GM19452 (cell line): ENCODE data around the gene PTGES.

Source experiments
- ATAC-seq: cut with Tn5 transposase; IDR thresholded peaks from one replicate; pipeline ENCODE4 v1.9.1; 2021; ENCODE audit not compliant: unreplicated experiment

The PTGES gene

GRCh38 chr9:129720865-129721545 is 31.8 kb downstream of the PTGES start:
- ATAC-seq: no peak

GRCh38 chr9:129720181-129720864 is 32.5 kb downstream of the PTGES start:
- no peak for ATAC-seq

GRCh38 chr9:129719135-129719534 is 33.7 kb downstream of the PTGES start:
- no peak for ATAC-seq

GRCh38 chr9:129718647-129719046 is 34.2 kb downstream of the PTGES start:
- ATAC-seq: no peak

- ATAC-seq: no peak
Observed at GRCh38 chr9:129717991-129718390, 34.9 kb downstream of the PTGES start.

- ATAC-seq: no peak
Observed at GRCh38 chr9:129716091-129716490, 36.8 kb downstream of the PTGES start.

- ATAC-seq: no peak
Observed at GRCh38 chr9:129714511-129715061, 38.3 kb downstream of the PTGES start.

GRCh38 chr9:129713402-129713679 is 39.5 kb downstream of the PTGES start:
- ATAC-seq: no peak

GRCh38 chr9:129712634-129713401 is 40.0 kb downstream of the PTGES start:
- no peak for ATAC-seq

- ATAC-seq: no peak
Observed at GRCh38 chr9:129710169-129710453, 42.7 kb downstream of the PTGES start.

- ATAC-seq: no peak
Observed at GRCh38 chr9:129709438-129710168, 43.2 kb downstream of the PTGES start.

GRCh38 chr9:129708793-129709192 is 44.0 kb downstream of the PTGES start:
- ATAC-seq: no peak

GRCh38 chr9:129704807-129705206 is 48.0 kb downstream of the PTGES start:
- no peak for ATAC-seq

GRCh38 chr9:129703667-129704355 is 49.0 kb downstream of the PTGES start:
- ATAC-seq: no peak

- ATAC-seq: no peak
Observed at GRCh38 chr9:129702589-129703520, 50.0 kb downstream of the PTGES start.

GRCh38 chr9:129701549-129701948 is 51.3 kb downstream of the PTGES start:
- ATAC-seq: no peak

- no peak for ATAC-seq
Observed at GRCh38 chr9:129701054-129701453, 51.8 kb downstream of the PTGES start.

GRCh38 chr9:129698254-129698757 is 54.5 kb downstream of the PTGES start:
- ATAC-seq: no peak

GRCh38 chr9:129697656-129698253 is 55.1 kb downstream of the PTGES start:
- ATAC-seq: no peak
